Calu3 (cell line): ENCODE measurements around the gene PLEKHO2. TPM values are rescaled to one million over a fixed set of nuclear protein-coding genes. Genes with fewer than 3 reads are reported as not detected.

Experiments used
- BruUV-seq: library from RNA; stranded (reverse); fragments of 400-500 nt; replicated peaks from 2 replicates; lab custom pipeline; 2021; lab: Mats Ljungman, UMichigan
- CTCF ChIA-PET: fragments of 300-600 bp; sonication (Branson Sonifier 250); formaldehyde crosslinking; loops from one replicate; lab custom pipeline; 2022; ENCODE audit warnings: antibody characterized with exemption; lab: Charles Lee
- DNase-seq: peaks from one replicate; pipeline ENCODE4 v3.0.0; 2022
- H3K27ac Mint-ChIP-seq: one replicate; pipeline ENCODE4 v1.8.0; 2022; ENCODE audit warnings: mixed read lengths; ENCODE audit not compliant: unreplicated experiment
- H3K27me3 Mint-ChIP-seq: one replicate; pipeline ENCODE4 v1.8.0; 2022; ENCODE audit warnings: mixed read lengths; ENCODE audit not compliant: unreplicated experiment
- H3K36me3 Mint-ChIP-seq: one replicate; pipeline ENCODE4 v1.8.0; 2022; ENCODE audit warnings: mild to moderate bottlenecking, moderate library complexity, mixed read lengths; ENCODE audit not compliant: insufficient read depth, unreplicated experiment
- H3K4me1 Mint-ChIP-seq: one replicate; pipeline ENCODE4 v1.8.0; 2022; ENCODE audit warnings: mild to moderate bottlenecking, low read depth, mixed read lengths; ENCODE audit not compliant: unreplicated experiment
- H3K4me3 Mint-ChIP-seq: one replicate; pipeline ENCODE4 v1.8.0; 2022; ENCODE audit warnings: mild to moderate bottlenecking, low read depth, moderate library complexity, mixed read lengths; ENCODE audit not compliant: unreplicated experiment
- H3K9me3 Mint-ChIP-seq: one replicate; pipeline ENCODE4 v1.8.0; 2022; ENCODE audit warnings: low read depth, mixed read lengths; ENCODE audit not compliant: unreplicated experiment
- intact Hi-C: fragments of 100-400 bp; cut with micrococcal nuclease; formaldehyde crosslinking; loops from one replicate; pipeline ENCODE4 v1.10.0; 2022; ENCODE audit not compliant: unreplicated experiment
- total RNA-seq: library from RNA; stranded (reverse); gene quantifications from 2 replicates; pipeline ENCODE4 v1.2.3, GENCODE V29; 2022
- TF ChIP-seq, protein P1 (sequence below): fragments of 200-600 bp; IDR thresholded peaks from one replicate; pipeline ENCODE4 v1.8.0; 2022; ENCODE audit warnings: antibody characterized with exemption; ENCODE audit not compliant: unreplicated experiment

The PLEKHO2 gene
- total RNA-seq, 1 experiment from 2014 or later: 2.0 TPM

DNA sequence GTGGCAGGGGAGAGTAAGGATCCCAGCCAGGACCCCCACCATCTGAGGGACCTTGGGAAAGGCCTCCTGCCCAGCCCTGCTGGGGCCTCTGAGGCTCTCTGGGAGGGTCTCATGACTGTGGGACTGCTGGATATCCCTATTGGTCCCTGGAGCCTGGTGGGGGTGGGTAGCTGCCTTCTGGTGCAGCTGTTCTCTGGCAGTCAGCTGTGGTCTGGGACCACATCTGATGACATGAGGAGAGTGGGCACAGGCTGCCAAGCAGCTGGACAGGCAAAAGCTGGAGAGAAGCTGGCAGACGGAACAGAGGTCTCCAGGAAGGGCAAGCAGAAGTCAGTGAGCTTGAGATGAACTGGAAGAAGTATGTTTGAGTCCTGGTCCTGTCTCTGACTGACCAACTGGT is 22.4 kb downstream of the PLEKHO2 start:
- CTCF ChIA-PET: no interaction called here
- no peak for DNase-seq
- Mint-ChIP-seq H3K9me3 (no peaks in the 10 kb centered on the region), H3K4me1 (no peaks in the 10 kb centered on the region), H3K27me3 (no peaks in the 10 kb centered on the region), H3K27ac (no peak overlapping the region), H3K4me3 (no peak overlapping the region), H3K36me3 (no peaks in the 10 kb centered on the region)
- BruUV-seq: no TSS peak
- TF ChIP-seq, protein P1, sequence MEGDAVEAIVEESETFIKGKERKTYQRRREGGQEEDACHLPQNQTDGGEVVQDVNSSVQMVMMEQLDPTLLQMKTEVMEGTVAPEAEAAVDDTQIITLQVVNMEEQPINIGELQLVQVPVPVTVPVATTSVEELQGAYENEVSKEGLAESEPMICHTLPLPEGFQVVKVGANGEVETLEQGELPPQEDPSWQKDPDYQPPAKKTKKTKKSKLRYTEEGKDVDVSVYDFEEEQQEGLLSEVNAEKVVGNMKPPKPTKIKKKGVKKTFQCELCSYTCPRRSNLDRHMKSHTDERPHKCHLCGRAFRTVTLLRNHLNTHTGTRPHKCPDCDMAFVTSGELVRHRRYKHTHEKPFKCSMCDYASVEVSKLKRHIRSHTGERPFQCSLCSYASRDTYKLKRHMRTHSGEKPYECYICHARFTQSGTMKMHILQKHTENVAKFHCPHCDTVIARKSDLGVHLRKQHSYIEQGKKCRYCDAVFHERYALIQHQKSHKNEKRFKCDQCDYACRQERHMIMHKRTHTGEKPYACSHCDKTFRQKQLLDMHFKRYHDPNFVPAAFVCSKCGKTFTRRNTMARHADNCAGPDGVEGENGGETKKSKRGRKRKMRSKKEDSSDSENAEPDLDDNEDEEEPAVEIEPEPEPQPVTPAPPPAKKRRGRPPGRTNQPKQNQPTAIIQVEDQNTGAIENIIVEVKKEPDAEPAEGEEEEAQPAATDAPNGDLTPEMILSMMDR: no peak
- intact Hi-C loops: no loop called here

DNA sequence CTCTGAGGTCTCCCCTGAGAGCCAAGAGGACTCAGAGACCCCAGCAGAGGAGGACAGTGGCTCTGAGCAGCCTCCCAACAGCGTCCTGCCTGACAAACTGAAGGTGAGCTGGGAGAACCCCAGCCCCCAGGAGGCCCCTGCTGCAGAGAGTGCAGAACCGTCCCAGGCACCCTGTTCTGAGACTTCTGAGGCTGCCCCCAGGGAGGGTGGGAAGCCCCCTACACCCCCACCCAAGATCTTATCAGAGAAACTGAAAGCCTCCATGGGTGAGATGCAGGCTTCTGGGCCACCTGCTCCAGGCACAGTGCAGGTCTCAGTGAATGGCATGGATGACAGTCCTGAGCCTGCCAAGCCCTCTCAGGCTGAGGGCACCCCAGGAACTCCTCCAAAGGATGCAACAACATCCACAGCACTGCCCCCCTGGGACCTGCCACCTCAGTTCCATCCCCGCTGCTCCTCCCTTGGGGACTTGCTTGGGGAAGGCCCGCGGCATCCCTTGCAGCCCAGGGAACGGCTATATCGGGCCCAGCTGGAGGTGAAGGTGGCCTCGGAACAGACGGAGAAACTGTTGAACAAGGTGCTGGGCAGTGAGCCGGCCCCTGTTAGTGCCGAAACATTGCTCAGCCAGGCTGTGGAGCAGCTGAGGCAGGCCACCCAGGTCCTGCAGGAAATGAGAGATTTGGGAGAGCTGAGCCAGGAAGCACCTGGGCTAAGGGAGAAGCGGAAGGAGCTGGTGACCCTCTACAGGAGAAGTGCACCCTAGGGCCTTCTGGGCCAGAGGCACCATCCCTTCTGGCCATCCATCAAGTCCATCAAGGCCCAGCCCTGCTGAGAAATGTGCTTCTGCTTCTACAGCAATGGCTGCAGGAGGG is 23.6 kb downstream of the PLEKHO2 start:
- H3K9me3 Mint-ChIP-seq: no peaks in the 10 kb centered on the region
- no peaks in the 10 kb centered on the region for H3K36me3 Mint-ChIP-seq
- BruUV-seq: no TSS peak
- no peaks in the 10 kb centered on the region for H3K27me3 Mint-ChIP-seq
- no peaks in the 10 kb centered on the region for H3K4me1 Mint-ChIP-seq
- intact Hi-C loops: no loop called here
- H3K4me3 Mint-ChIP-seq: no peak overlapping the region
- no peak overlapping the region for H3K27ac Mint-ChIP-seq
- no peak for DNase-seq
- TF ChIP-seq, protein P1: no peak
- CTCF ChIA-PET: interaction anchor here (0.6 kb wide), 2 partner anchors 20 to 392 kb away, joined by 3 to 5 read pairs; no protein-coding TSS in a partner anchor

DNA sequence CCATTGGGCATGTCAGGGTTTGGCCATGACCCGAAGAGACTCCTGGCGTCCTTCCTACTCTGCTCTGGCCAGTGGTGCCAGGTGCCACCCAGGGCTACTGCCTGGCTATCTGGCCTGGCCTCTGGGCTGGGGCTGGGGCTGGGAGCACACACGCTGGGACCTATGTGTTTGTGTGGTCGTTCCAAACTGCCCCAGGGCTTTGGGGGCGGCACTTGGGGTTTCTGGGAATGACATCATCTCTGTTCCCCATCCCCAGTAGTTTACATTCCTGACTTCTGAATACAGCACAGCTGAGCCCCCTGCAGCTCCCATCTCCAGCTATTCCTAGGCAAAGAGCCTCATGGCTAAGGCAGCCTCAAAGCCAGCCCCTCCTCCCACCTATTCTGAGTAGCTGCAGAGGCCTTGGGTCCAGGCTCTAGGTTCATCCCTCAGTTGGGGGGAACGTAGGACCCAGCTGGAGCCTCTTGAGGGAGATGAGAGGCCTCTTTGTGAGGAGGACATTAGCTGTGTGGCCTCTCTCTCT is 24.3 kb downstream of the PLEKHO2 start:
- intact Hi-C loops: no loop called here
- Mint-ChIP-seq H3K9me3 (no peaks in the 10 kb centered on the region), H3K4me3 (no peak overlapping the region), H3K36me3 (no peaks in the 10 kb centered on the region), H3K27ac (no peak overlapping the region), H3K27me3 (no peaks in the 10 kb centered on the region), H3K4me1 (no peaks in the 10 kb centered on the region)
- BruUV-seq: no TSS peak
- CTCF ChIA-PET: no interaction called here
- TF ChIP-seq, protein P1: no peak
- no peak for DNase-seq

DNA sequence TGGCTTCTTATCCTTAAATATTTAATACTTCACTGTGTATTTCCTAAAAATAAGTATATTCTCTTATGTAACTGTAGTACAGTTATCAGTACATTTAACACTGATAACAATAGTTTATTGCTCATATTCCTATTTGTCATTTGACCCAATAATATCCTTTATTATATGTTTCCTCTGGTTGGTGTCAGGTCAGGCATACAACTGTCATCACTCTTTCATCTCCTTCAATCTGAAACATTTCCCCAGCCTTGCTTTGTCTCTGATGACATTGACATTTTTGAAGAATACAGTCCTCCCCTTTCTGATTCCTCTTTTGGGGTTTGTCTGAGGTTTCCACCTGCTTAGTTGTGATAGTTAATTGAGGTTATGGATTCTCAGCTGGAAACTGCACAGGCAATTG is 27.8 kb downstream of the PLEKHO2 start:
- Mint-ChIP-seq H3K4me3 (no peak overlapping the region), H3K27me3 (no peaks in the 10 kb centered on the region), H3K4me1 (no peaks in the 10 kb centered on the region), H3K27ac (no peak overlapping the region), H3K9me3 (no peaks in the 10 kb centered on the region), H3K36me3 (no peaks in the 10 kb centered on the region)
- CTCF ChIA-PET: no interaction called here
- BruUV-seq: no TSS peak
- TF ChIP-seq, protein P1: no peak
- intact Hi-C loops: no loop called here
- no peak for DNase-seq
